ENCODE measurements around the gene BACH2.

Gene BACH2

DNA sequence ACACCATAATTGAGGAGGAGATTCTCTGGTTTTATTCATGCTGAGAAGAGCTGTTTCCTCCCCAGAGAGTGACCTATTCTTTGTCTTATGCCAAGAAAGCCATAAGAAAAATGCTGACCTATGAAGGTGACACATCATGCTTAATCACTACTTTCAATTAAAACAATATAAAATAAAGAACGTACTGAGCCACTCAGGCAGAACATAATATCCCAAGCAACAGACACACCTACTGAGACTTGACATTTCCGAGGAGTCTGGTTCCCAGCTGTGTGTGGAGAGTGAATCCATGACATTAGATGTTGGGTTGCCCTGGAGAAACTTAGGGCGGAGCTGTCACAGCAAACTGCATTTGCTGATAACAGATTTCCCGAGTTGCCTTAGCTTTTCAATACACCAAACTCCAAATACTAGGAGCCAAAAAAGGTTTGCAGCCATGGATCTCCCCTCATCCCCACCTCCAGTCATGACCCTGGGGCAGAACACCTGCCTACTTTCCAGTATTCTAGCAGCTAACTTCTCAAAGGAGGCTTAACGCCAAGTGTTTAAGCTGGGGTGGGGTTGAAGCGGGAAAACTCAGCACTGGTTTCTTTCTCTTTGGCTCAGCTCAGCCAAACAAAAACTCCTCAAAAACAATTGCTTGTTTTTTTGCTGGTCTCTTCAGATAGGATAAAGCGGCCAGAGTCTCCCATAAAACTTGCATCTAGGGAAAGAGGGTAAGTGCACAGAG, 92.2 kb downstream of the BACH2 start:
- DNase-seq: no peak

DNA sequence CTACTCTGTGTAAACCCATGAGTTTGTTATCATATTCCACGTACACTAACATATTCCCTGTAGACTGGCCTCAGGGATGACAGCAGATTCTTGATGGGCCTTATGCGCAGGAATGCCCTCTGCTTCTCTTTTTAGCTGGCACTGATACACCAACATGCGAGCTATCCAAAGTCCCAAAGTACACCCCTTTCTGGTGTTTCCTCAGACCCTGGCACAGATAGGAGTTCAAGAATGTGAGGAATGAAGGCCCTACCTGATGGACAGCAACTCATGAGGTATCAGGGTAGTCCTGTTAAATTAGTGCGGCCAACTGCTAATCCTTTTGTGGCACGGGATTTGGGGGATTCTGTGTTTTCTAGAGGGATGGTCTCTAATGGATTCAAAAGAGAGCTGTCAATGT, 93.0 kb downstream of the BACH2 start:
- DNase-seq: no peak

DNA sequence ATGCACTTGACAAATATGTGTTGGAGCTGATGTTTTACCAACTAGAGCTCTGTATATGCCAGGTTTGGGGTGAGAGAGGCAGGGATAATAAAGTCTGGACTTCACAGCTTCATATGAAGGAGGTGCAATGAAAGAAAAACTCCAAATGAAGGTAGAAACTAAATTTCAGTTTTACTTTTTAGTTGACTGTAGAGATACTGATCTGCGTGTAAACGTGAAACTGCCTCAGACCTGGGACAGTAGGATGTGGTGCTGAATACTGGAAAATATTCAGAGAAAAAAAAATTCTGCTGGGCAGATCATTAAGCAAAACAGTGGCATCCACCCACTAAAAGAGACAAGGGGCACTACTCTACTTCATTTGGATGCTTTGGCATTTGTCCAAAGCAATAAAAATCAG, 94.5 kb downstream of the BACH2 start:
- DNase-seq: no peak

DNA sequence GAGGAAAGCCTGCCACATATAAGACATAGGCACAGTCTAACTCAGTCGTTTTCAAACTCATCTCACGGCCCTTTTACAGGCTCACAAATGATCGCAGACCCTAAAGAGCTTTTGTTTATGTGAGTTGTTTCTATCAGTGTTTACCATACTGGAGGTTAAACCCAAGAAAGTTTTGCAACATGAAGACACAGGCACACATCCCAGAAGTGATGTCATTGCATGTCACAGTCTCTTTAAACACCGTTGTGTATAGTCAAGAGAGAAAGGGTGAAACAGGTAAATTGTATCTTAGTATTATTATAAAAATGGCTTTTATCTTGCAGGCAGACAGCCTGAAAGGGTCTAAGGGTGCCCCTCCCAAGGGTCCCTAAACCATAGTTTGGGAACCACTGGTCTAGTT, 96.7 kb downstream of the BACH2 start:
- DNase-seq: no peak

DNA sequence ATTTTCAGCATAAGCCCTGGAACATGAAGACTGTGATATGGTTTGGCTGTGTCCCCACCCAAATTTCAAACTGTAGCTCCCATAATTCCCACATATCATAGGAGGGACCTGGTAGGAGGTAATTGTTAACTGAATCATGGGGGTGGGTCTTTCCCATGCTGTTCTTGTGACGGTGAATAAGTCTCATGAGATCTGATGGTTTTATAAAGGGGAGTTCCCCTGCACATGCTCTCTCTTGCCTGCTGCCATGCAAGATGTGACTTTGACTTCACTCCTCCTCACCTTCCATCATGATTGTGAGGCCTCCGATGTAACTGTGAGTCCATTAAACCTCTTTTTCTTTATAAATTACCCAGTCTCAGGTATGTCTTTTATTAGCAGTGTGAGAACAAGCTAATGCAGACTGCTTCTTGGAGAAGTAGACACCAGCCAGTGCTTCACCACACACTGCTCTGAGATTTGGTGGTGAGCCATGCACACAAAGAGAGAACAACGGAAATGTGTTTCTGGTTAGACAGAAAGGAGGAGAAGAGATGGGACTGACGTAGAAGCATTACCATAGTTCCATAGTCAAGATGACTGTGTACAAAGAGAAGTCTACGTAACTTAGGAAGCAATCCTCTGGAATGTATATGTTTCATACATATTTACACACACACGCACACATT, 97.8 kb downstream of the BACH2 start:
- DNase-seq: no peak

DNA sequence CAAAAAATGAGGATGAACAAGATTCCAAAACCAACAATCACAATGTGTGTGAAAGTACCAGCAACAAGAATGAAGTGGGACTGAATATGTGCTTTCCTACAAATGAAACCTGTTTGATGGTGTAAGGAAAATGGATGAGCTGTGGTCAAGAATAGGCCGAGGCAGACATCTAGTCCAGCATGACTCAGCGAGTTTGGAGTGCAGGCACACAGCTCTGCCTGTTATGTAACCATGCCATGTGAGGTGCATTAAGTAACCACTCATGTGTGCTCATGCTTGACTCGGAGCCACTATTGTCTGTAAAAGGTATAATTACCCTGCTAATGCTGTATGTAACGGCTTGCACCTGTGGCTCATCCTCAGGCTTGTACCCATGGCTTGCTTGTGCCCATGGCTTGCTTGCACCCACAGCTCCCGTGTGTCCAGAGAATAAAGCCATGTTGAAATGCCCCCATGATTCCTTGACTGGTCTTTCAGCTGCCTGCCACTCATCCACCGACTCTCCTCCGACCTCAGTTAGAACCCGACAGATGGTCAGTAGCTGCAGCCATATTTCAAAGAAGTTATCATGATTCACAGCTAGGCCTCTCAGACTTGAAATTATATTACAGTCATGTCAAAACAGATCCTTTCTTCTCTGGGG, 98.7 kb downstream of the BACH2 start:
- no peak for DNase-seq

DNA sequence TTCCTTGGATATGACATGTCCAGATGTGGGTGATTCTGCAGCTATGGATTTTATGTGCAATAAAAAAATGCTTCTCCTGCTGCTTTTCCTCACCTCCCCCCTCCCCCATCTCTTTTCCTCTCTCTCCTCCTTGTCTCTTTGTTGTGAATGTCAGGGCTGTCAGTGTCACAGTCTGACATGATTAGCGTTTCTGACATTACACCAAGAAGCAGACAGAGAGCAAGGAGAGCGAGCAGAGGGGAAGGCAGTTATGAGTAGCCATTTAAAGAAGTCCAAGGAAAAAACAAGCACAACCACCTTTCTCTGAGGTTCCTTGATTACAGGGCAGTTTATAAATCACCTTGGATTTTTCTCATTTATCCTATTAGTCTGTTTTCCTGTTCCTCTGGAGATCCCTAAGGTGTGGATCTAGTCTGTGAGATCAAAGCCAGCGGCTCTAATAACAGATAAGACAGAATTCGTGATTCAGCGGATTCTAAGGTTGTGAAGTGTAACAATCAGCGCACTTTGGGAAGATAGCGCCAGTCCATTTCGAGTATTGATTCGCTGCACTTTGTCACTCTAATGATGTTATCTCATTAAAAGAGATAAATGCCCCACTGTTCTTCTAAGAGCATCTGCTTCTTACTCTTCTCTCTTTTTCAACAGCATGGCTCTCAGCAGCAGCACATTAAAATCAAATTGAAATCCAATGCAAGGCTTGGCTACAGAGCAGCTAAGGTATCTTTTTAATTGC, 101.4 kb downstream of the BACH2 start:
- DNase-seq: no peak

DNA sequence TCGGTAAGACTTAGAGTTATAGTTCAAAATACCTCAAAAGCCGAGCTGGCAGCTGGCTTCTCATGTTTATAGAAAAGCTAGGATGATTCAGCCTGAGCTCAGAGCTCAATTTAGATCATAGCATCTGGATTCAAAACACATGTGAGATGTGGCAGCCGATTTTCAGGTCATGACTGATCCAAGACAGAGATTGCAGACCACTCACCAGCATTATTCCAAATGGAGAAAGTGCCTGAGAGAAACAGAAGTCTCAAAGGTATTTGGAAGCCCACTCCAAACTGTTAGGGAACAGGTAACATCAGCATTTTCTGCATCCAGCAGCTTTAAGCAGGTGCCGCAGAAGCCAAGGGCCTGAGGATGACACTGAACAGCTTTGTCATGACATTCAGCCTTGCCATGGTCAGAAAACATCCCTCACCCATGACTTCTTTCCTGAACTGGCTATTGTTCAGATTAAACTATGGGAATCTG, 102.2 kb downstream of the BACH2 start:
- DNase-seq: no peak

DNA sequence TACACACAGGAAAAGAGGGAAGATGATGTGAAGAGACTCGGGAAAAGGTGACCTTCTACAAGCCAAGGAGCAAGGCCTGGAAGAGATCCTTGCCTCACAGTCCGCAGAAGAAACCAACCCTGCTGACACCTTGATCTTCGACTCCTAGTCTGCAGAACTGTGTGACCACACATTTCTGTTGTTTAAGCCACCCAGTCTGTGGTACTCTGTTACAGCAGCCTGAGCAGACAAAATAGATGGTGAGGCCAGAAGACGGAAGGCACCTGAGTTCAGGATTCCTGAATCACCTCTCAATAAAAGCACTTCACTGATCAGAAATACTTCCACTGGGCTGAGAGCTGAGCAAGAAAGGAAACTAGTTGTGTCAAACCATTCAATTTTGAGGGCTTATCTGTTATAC, 103.3 kb downstream of the BACH2 start:
- no peak for DNase-seq

DNA sequence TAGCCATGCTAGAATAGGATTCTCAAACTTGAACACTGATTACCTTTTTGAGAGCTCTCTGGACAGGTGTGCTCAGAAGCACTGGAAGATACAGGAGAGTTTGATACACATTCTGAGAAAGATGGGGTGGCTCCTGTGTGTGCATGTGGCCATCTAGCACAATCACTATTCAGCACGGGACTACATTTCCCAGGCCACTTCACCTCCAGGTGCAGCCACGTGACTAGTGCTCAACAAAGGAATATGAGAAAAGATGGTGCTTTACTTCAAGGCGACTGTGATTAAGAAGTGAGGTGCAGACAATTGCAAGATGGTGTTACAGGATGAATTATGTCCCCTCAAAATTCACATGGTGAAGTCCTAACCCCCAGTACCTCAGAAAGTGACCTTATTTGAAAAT, 103.8 kb downstream of the BACH2 start:
- DNase-seq: no peak

DNA sequence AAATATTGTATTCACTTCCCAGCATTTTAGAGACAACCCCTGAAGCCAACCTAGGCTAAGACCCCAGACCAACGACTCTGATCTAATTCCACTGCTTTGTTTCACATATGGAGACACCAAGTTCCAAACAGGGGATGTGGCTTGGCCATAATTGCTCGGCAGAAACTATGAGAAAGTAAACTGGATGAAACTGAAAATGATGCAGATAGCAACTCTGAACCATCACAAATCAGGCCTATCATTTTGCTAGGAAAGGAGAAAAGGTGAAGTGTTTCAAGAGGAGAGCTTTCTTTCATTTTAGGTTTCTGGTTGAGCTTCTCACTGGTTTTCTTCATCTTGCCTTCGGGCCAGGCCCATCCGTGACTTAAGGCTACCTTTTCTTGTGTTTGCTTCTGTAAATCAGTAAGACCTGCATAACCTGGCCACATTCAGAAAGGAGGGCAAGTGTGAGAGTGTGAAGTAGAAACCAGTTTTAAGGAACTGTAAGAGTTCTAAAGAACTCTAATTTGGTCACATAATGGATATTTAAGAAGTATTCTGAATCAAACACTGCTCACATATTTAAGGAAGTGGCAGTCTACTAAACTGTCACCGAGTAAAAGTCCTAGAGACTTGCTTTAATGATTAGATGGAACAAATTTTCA, 105.8 kb downstream of the BACH2 start:
- DNase-seq: no peak

DNA sequence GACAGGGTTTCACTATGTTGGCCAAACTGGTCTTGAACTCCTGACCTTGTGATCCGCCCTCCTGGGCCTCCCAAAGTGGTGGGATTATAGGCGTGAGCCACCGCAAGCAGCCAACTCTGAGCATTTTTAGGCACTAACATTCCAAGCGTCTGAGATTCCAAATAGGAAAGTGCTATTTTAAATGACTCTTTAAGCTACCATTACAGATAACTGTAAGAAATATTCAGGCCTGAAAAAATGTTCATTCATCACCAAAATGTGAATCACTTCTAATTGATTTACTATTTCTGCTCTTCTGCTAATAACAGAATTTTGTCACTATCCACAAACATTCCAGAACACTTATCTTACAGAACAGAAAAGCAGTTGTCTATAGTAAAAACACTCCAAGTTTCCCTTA, 106.5 kb downstream of the BACH2 start:
- DNase-seq: no peak

DNA sequence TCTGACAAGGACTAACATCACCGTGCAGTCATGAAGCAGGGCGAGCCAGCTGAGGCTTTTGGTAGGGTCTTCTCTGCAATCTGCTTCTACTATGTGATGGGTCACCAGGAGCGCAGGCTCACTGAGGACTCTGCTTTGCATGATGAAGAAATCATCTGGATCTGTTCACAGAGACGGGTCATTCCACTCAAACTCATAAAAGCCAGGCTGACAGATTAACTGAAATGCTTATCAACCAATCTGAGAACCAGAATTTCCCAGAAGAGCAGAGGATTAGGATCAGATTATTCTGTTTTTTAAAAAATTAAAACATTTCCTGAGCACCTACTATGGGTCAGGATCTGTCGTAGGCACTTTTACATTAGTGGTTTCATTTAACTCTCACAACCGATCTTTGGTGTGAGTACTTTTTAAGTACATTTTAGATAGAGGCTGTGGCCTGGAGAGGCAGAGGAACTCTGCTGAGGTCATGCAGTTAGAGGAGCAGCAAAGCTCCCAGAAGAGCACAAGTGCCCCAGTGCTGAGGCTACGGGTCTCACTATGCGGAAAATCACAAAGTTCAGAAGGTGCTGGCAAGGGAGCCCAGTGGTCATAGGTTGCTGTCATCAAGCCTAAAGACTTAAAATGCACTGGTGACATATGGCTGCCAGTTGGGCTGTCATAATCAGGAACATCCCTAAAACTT, 109.1 kb downstream of the BACH2 start:
- DNase-seq: no peak

DNA sequence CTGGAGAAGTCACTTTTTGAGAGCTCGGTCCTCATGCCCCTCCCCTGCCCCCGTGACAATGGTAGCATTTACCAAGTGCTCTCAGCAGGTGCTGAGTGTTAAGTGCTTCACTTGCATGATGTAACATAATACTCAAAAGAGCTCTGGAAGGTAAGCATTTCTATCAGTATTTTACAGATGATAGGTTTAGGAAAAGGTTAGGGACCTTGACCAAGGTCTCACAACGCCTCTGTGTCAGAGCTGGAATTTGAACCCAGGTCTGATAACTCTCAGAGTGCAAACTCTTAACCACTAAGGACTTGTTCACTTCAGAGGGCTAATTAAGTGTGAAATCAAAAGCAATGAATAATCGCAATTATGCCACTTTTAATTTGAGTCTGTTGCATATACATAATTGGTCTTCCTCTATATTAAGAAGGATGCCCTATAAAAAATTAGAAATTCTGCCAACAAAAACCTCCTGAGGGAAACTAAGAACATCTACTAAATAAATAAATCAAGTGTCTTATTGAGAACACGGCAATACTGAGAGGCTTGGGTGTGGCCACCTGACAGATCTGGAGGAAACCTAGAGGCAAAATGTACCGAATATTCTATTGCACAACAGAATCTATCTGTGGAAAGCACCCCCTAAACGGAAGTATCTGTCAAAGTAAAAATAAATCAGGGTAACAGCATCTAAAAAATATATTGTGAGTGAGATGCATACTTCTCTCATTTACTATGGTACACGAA, 109.8 kb downstream of the BACH2 start:
- no peak for DNase-seq

DNA sequence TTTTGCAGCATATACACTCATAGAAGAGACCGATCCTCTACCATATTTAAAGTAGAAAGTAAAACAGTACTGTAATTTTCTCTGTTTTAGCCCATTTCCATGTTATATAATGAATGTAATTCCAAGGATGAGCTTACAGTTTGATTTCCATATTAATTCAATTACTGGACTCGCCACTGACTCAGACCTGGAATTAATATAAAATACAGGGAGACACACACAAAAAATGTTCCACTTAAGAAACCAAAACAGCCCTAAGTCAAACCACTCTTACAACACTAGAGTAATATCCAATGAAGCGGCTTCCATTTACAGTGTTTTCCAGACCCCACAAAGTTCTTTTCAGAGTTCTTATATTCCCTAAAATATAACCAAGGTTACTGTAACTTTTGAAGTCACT, 110.6 kb downstream of the BACH2 start:
- no peak for DNase-seq

DNA sequence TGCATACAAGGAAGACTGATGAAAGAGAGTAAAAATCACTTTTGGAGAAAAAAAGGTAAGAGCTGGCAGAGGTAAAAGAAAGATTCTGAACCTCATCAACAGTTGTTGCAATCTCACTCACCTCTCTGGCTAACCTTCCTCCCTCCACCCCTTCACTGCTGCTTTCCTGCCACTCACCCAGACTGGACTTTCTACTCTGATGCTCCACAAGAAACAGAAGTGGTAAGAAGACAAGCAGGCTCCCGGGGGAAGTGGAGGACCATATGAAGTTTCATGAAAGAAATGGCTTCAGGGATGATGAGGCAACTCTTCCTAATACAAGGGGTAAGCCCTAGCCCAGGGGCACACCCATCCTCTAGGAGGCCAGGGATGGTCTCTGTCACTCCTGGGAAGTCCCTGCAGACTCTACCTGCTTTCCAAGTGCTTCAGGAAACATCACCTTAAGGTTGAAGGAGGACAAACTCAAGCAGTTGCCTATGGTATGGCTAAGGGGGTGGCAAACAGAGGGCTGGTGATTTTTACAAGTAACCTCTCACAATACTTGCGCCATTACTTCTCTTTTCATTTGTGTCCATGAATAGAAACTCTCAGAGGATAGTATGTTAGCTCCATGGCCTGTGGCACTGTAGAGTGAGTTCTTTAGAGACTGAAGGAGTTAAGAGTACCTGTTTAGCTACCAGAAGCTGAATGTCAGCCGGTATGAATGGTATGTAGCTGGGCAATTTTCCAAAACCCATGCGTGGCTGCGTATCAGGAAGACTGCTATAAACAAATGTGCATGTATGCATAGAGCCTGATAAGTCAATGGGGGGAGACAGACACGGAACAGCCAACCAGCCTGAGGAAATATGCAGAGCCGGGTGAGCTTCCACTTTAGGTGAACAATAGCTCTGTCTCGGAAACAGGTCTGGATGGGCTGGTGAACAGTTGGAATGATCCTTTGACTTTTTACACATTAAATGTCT, 112.0 kb downstream of the BACH2 start:
- no peak for DNase-seq

DNA sequence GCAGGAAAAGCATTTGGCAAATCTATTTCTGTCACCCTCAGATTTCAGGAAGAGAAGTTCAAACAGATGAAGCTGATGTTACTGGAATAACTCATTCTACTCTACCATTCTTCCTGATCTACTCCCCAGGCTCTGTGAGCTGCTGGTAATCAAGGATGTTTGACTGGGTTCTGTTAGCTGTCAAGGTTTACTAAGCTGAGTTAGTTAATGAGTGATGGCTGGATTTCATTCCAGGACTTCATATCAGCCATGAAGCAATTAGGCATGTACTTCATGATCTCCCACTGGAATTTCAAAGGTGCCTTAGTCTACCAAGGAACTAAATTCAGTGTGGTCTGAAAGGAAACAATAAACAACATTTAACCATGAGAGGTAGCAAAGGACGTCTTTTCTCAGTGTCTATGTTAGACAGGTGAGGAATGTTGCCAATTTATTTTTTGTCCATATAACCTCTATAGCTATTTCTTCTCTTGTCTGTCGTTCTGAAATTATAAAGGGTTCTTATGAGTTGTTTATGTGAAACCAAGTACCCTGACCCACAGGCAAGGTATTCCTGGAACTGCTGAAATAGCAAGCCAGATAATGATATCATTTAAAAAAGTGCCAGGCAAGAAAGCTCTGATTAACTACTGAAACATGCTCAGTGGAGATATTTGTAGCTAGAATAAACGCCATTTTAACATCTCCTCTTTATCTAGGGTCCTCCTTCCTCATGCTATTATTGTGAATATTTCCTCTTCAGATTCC, 112.9 kb downstream of the BACH2 start:
- no peak for DNase-seq

DNA sequence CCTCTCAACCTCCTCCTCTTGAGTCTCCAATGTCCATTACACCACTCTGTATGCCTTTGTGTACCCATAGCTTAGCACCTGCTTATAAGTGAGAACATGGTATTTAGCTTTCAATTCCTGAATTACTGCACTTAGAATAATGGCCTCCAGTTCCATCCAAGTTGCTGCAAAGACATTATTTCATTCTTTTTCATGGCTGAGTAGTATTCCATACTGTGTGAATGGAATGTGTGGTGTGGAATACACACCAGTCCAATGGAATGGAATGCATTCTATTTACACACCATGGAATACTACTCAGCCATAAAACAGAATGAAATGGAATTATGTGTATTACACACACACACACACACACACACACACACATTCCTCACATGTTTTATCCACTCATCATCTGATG, 116.1 kb downstream of the BACH2 start:
- DNase-seq: no peak

All from CD4-positive, alpha-beta T cell treated with Interleukin-15 for 1 hour (primary cell).